ENCODE measurements around the gene SLITRK3.

The SLITRK3 gene

GRCh38 chr3:165204445-165204844, 8.3 kb upstream of the SLITRK3 start:
- WGBS, 2 experiments (ENCODE audit: insufficient coverage in 2 of 2) = no CpG with 5 or more reads among the region's 1 CpG
- Histone ChIP-seq H3K4me1 (ENCODE audit: control insufficient read depth, insufficient read depth, low read length, poor library complexity, severe bottlenecking) (no peaks in the 10 kb centered on the region), H3K4me3 (ENCODE audit: extremely low read depth, insufficient read depth, low read length, poor library complexity, severe bottlenecking) (no peak overlapping the region), H3K27ac (ENCODE audit: low read depth, low read length, severe bottlenecking) (no peak overlapping the region), H3K36me3 (ENCODE audit: control insufficient read depth, insufficient read depth, low read length) (no peaks in the 10 kb centered on the region), H3K9me3 (ENCODE audit: control insufficient read depth, low read length) (no peaks in the 10 kb centered on the region)

GRCh38 chr3:165202995-165203394, 6.8 kb upstream of the SLITRK3 start:
- Histone ChIP-seq H3K4me3 (ENCODE audit: extremely low read depth, insufficient read depth, low read length, poor library complexity, severe bottlenecking) (no peak overlapping the region), H3K9me3 (ENCODE audit: control insufficient read depth, low read length) (no peaks in the 10 kb centered on the region), H3K36me3 (ENCODE audit: control insufficient read depth, insufficient read depth, low read length) (no peaks in the 10 kb centered on the region), H3K4me1 (ENCODE audit: control insufficient read depth, insufficient read depth, low read length, poor library complexity, severe bottlenecking) (no peaks in the 10 kb centered on the region), H3K27ac (ENCODE audit: low read depth, low read length, severe bottlenecking) (no peak overlapping the region)
- 85 to 90% methylated on average over 2 to 3 of the region's 5 CpGs for WGBS, 2 experiments (ENCODE audit: insufficient coverage in 2 of 2)

- Histone ChIP-seq H3K4me3 (ENCODE audit: extremely low read depth, insufficient read depth, low read length, poor library complexity, severe bottlenecking) (no peak overlapping the region), H3K9me3 (ENCODE audit: control insufficient read depth, low read length) (no peaks in the 10 kb centered on the region), H3K27ac (ENCODE audit: low read depth, low read length, severe bottlenecking) (no peak overlapping the region), H3K4me1 (ENCODE audit: control insufficient read depth, insufficient read depth, low read length, poor library complexity, severe bottlenecking) (no peaks in the 10 kb centered on the region), H3K36me3 (ENCODE audit: control insufficient read depth, insufficient read depth, low read length) (no peaks in the 10 kb centered on the region)
- WGBS, 2 experiments (ENCODE audit: insufficient coverage in 2 of 2) = no CpG with 5 or more reads among the region's 2 CpGs
Observed at GRCh38 chr3:165201964-165202363, 5.8 kb upstream of the SLITRK3 start.

GRCh38 chr3:165197481-165197800, 1.3 kb upstream of the SLITRK3 start:
- Histone ChIP-seq H3K36me3 (ENCODE audit: control insufficient read depth, insufficient read depth, low read length) (no peaks in the 10 kb centered on the region), H3K4me1 (ENCODE audit: control insufficient read depth, insufficient read depth, low read length, poor library complexity, severe bottlenecking) (peaks cover 6% of the 10 kb centered on the region), H3K27ac (ENCODE audit: low read depth, low read length, severe bottlenecking) (no peak overlapping the region), H3K4me3 (ENCODE audit: extremely low read depth, insufficient read depth, low read length, poor library complexity, severe bottlenecking) (peak overlapping the region; percentile 35), H3K9me3 (ENCODE audit: control insufficient read depth, low read length) (no peaks in the 10 kb centered on the region)
- WGBS, 2 experiments (ENCODE audit: insufficient coverage in 2 of 2) = no CpG with 5 or more reads among the region's 3 CpGs

- Histone ChIP-seq H3K4me1 (ENCODE audit: control insufficient read depth, insufficient read depth, low read length, poor library complexity, severe bottlenecking) (peaks cover 6% of the 10 kb centered on the region), H3K9me3 (ENCODE audit: control insufficient read depth, low read length) (no peaks in the 10 kb centered on the region), H3K36me3 (ENCODE audit: control insufficient read depth, insufficient read depth, low read length) (no peaks in the 10 kb centered on the region), H3K27ac (ENCODE audit: low read depth, low read length, severe bottlenecking) (no peak overlapping the region), H3K4me3 (ENCODE audit: extremely low read depth, insufficient read depth, low read length, poor library complexity, severe bottlenecking) (peak overlapping the region; percentile 35)
- 0% methylated on average over 17 to 22 of the region's 50 CpGs for WGBS, 2 experiments (ENCODE audit: insufficient coverage in 2 of 2)
Observed at GRCh38 chr3:165196577-165197480, 645 bp upstream of the SLITRK3 start.

GRCh38 chr3:165195241-165195639, 944 bp downstream of the SLITRK3 start:
- Histone ChIP-seq H3K27ac (ENCODE audit: low read depth, low read length, severe bottlenecking) (no peak overlapping the region), H3K4me1 (ENCODE audit: control insufficient read depth, insufficient read depth, low read length, poor library complexity, severe bottlenecking) (peaks cover 6% of the 10 kb centered on the region), H3K9me3 (ENCODE audit: control insufficient read depth, low read length) (no peaks in the 10 kb centered on the region), H3K36me3 (ENCODE audit: control insufficient read depth, insufficient read depth, low read length) (no peaks in the 10 kb centered on the region), H3K4me3 (ENCODE audit: extremely low read depth, insufficient read depth, low read length, poor library complexity, severe bottlenecking) (peak overlapping the region; percentile 35)
- WGBS, 2 experiments (ENCODE audit: insufficient coverage in 2 of 2) = 0 to 4% methylated on average over 7 to 10 of the region's 18 CpGs

GRCh38 chr3:165194511-165195240, 1.5 kb downstream of the SLITRK3 start:
- H3K4me3 ChIP-seq (ENCODE audit: extremely low read depth, insufficient read depth, low read length, poor library complexity, severe bottlenecking) = no peak overlapping the region
- no peaks in the 10 kb centered on the region for H3K36me3 ChIP-seq (ENCODE audit: control insufficient read depth, insufficient read depth, low read length)
- peaks cover 6% of the 10 kb centered on the region for H3K4me1 ChIP-seq (ENCODE audit: control insufficient read depth, insufficient read depth, low read length, poor library complexity, severe bottlenecking)
- WGBS, 2 experiments (ENCODE audit: insufficient coverage in 2 of 2) = 1 to 4% methylated on average over 10 to 17 of the region's 22 CpGs
- H3K9me3 ChIP-seq (ENCODE audit: control insufficient read depth, low read length) = no peaks in the 10 kb centered on the region
- no peak overlapping the region for H3K27ac ChIP-seq (ENCODE audit: low read depth, low read length, severe bottlenecking)

- Histone ChIP-seq H3K27ac (ENCODE audit: low read depth, low read length, severe bottlenecking) (no peak overlapping the region), H3K4me3 (ENCODE audit: extremely low read depth, insufficient read depth, low read length, poor library complexity, severe bottlenecking) (peak overlapping the region; percentile 23), H3K36me3 (ENCODE audit: control insufficient read depth, insufficient read depth, low read length) (no peaks in the 10 kb centered on the region), H3K9me3 (ENCODE audit: control insufficient read depth, low read length) (no peaks in the 10 kb centered on the region), H3K4me1 (ENCODE audit: control insufficient read depth, insufficient read depth, low read length, poor library complexity, severe bottlenecking) (peaks cover 6% of the 10 kb centered on the region)
- 0% methylated on average over 5 to 7 of the region's 18 CpGs for WGBS, 2 experiments (ENCODE audit: insufficient coverage in 2 of 2)
Observed at GRCh38 chr3:165193366-165194254, 2.6 kb downstream of the SLITRK3 start.

GRCh38 chr3:165192610-165193192, 3.5 kb downstream of the SLITRK3 start:
- Histone ChIP-seq H3K4me1 (ENCODE audit: control insufficient read depth, insufficient read depth, low read length, poor library complexity, severe bottlenecking) (peaks cover 6% of the 10 kb centered on the region), H3K36me3 (ENCODE audit: control insufficient read depth, insufficient read depth, low read length) (no peaks in the 10 kb centered on the region), H3K4me3 (ENCODE audit: extremely low read depth, insufficient read depth, low read length, poor library complexity, severe bottlenecking) (peak overlapping the region; percentile 23), H3K9me3 (ENCODE audit: control insufficient read depth, low read length) (no peaks in the 10 kb centered on the region), H3K27ac (ENCODE audit: low read depth, low read length, severe bottlenecking) (no peak overlapping the region)
- WGBS, 2 experiments (ENCODE audit: insufficient coverage in 2 of 2) = 0% methylated on average over 6 of the region's 14 CpGs

- 39 to 80% methylated on average over 2 of the region's 3 CpGs for WGBS, 2 experiments (ENCODE audit: insufficient coverage in 2 of 2)
- H3K36me3 ChIP-seq (ENCODE audit: control insufficient read depth, insufficient read depth, low read length) = no peaks in the 10 kb centered on the region
Observed at GRCh38 chr3:165191491-165191890, 4.7 kb downstream of the SLITRK3 start.

More at GRCh38 chr3:165191491-165191890, 4.7 kb downstream of the SLITRK3 start:
- no peak overlapping the region for H3K27ac ChIP-seq (ENCODE audit: low read depth, low read length, severe bottlenecking)
- H3K9me3 ChIP-seq (ENCODE audit: control insufficient read depth, low read length) = no peaks in the 10 kb centered on the region
- H3K4me3 ChIP-seq (ENCODE audit: extremely low read depth, insufficient read depth, low read length, poor library complexity, severe bottlenecking) = no peak overlapping the region
- peaks cover 6% of the 10 kb centered on the region for H3K4me1 ChIP-seq (ENCODE audit: control insufficient read depth, insufficient read depth, low read length, poor library complexity, severe bottlenecking)
